Neural crest cell (in vitro differentiated cells): ENCODE results near the gene BMAL1. TPM values are rescaled to one million over a fixed set of nuclear protein-coding genes. Genes with fewer than 3 reads are reported as not detected.

Experiments
- DNase-seq: peaks from one replicate; pipeline ENCODE4 v3.0.0; 2021; ENCODE audit warnings: low read depth, mixed read lengths, low spot score
- H3K27ac Mint-ChIP-seq: one replicate; pipeline ENCODE4 v1.8.0; 2021; ENCODE audit warnings: mild to moderate bottlenecking, mixed read lengths; ENCODE audit not compliant: unreplicated experiment
- H3K27me3 Mint-ChIP-seq: 2 replicates; pipeline ENCODE4 v1.8.0; 2021; ENCODE audit warnings: low read depth, mild to moderate bottlenecking, mixed read lengths
- H3K36me3 Mint-ChIP-seq: 2 replicates; pipeline ENCODE4 v1.8.0; 2021; ENCODE audit warnings: low read depth, mild to moderate bottlenecking, mixed read lengths
- H3K4me1 Mint-ChIP-seq: 2 replicates; pipeline ENCODE4 v1.8.0; 2021; ENCODE audit warnings: mixed read lengths
- H3K4me3 Mint-ChIP-seq: one replicate; pipeline ENCODE4 v1.8.0; 2021; ENCODE audit warnings: mild to moderate bottlenecking, mixed read lengths
- H3K9me3 Mint-ChIP-seq: 2 replicates; pipeline ENCODE4 v1.8.0; 2021; ENCODE audit warnings: mixed read lengths
- total RNA-seq: library from RNA; stranded (reverse); gene quantifications from 2 replicates; pipeline ENCODE4 v1.2.1, GENCODE V29; 2021
- TF ChIP-seq, protein P1 (sequence below): fragments of 200-600 bp; sonication (generic); conservative IDR thresholded peaks from 2 replicates; pipeline ENCODE4 v1.5.0; 2021; ENCODE audit warnings: antibody characterized with exemption, mild to moderate bottlenecking

BMAL1 gene
- total RNA-seq, 1 donor from 2014 or later: 5.1 TPM

DNA sequence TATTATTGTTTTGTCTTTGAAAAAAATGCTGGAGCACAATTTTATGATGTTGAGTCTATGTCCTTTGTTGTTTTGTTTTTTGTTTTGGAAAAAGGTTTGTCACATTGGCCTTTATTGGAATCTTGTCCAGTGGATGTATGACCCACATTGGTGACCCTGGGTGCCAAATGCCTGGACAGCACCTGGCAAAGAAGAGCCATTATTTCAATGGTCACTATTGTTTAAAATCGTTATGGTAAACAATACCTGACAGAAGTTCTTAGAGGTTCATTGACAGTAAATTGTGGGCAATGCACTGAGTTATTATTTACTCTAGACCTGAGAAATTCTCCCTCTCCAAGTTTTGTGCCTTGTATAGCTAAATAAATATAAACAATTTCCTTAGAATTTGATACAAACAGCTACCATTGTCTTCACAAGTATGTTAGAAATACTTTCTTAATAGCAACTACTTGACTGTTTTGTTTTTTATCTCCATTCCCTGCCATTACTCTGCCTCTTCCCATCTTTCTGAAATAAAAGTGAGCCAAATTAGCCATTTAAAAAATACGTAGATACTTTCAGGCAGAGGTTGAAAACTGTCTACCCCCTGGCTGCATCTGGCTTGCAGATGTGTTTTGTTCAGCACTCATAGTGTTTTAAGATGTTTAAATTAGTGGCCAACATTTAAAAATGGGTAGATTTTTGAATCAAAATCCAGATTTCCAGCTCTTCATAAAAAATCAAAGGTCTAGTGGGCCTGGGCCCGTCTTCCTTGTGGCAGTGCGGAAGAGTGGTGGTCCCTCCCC lies 39.9 kb downstream of the BMAL1 start:
- H3K4me1 Mint-ChIP-seq: peaks cover 31% of the 10 kb centered on the region
- H3K27ac Mint-ChIP-seq: no peak overlapping the region
- DNase-seq: no peak
- H3K9me3 Mint-ChIP-seq: peaks cover 4% of the 10 kb centered on the region
- TF ChIP-seq, protein P1, sequence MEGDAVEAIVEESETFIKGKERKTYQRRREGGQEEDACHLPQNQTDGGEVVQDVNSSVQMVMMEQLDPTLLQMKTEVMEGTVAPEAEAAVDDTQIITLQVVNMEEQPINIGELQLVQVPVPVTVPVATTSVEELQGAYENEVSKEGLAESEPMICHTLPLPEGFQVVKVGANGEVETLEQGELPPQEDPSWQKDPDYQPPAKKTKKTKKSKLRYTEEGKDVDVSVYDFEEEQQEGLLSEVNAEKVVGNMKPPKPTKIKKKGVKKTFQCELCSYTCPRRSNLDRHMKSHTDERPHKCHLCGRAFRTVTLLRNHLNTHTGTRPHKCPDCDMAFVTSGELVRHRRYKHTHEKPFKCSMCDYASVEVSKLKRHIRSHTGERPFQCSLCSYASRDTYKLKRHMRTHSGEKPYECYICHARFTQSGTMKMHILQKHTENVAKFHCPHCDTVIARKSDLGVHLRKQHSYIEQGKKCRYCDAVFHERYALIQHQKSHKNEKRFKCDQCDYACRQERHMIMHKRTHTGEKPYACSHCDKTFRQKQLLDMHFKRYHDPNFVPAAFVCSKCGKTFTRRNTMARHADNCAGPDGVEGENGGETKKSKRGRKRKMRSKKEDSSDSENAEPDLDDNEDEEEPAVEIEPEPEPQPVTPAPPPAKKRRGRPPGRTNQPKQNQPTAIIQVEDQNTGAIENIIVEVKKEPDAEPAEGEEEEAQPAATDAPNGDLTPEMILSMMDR: no peak
- no peaks in the 10 kb centered on the region for H3K27me3 Mint-ChIP-seq
- H3K36me3 Mint-ChIP-seq: no peaks in the 10 kb centered on the region
- no peak overlapping the region for H3K4me3 Mint-ChIP-seq

DNA sequence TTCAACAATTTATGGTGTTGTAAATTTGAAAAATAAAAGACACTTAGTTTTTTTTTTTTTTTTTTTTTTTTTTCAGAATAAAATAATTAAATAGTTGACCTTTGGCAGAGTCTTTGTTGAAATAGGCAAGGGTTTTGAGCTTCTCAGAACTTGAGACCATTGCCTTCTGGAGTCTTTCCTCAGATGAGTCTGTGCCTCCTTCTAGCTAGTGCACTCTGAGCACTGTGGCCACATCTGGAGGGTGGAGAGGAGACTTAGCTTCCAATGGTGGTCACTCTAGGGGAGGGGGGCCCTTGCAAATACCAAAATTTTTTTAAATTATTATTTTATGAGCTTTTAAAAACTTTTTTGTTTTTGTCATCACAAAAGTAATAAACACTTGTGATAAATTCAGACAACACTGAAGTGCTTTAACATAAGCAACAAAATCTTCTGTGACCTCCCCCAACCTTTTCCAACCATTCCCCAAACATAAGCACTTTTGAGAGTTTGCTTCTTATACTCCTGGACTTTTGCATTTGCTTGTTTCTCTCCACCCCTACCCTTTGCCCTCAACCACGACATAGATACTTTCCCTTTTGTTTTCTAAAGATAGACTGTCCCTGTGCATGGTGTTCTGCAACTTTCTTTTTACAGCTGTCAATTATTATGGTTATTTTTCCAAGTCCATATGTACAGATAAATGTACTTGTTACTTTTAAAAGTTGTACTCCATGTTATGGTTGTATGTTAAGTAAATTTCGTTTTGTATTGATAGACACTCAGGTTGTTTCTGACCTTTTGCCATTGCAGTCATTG lies 41.1 kb downstream of the BMAL1 start:
- peaks cover 31% of the 10 kb centered on the region for H3K4me1 Mint-ChIP-seq
- DNase-seq: no peak
- no peak overlapping the region for H3K4me3 Mint-ChIP-seq
- no peaks in the 10 kb centered on the region for H3K9me3 Mint-ChIP-seq
- H3K36me3 Mint-ChIP-seq: no peaks in the 10 kb centered on the region
- no peaks in the 10 kb centered on the region for H3K27me3 Mint-ChIP-seq
- TF ChIP-seq, protein P1: no peak
- no peak overlapping the region for H3K27ac Mint-ChIP-seq

DNA sequence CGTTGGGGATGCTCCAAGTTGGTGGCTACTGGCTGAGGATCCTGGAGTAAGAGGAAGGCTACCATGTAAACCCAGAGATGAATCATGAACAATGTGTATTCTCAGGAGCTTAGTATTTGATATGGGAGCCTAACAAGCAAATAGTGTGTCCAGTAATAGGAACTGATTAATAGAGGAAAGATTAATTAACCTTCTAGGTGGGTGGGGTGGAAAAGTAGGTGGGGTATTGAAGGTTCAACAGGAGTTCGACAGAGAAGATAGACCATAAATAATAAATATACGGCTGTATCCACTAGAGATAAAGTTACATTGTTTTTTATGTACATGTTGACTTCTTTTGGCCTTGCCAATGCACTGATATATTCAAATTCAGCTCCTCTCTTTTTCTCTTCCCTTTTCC lies 43.1 kb downstream of the BMAL1 start:
- Mint-ChIP-seq H3K4me3 (no peak overlapping the region), H3K9me3 (no peaks in the 10 kb centered on the region), H3K36me3 (no peaks in the 10 kb centered on the region), H3K4me1 (peaks cover 28% of the 10 kb centered on the region), H3K27ac (no peak overlapping the region), H3K27me3 (no peaks in the 10 kb centered on the region)
- TF ChIP-seq, protein P1: no peak
- no peak for DNase-seq

DNA sequence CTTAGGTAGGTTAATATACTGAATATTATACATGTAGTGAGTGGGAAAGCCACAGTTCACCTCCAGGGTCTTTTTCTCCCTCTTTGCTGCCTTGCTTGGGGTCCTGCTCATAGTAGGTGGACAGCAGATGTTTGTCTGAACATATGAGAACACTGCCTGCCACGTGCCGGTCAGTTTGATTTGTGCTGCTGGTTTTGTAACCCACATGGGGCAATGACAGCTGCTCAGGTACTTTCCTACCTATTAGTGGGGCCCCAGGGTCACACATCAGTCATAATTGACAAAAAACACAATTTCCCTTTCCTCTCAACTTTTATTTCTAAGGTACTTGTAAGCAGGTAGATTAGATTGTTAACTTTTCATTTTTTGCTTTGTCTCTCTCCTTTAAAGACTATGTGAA lies 43.8 kb downstream of the BMAL1 start:
- H3K27me3 Mint-ChIP-seq: no peaks in the 10 kb centered on the region
- TF ChIP-seq, protein P1: no peak
- no peaks in the 10 kb centered on the region for H3K9me3 Mint-ChIP-seq
- peaks cover 21% of the 10 kb centered on the region for H3K4me1 Mint-ChIP-seq
- H3K27ac Mint-ChIP-seq: no peak overlapping the region
- no peak for DNase-seq
- no peaks in the 10 kb centered on the region for H3K36me3 Mint-ChIP-seq
- H3K4me3 Mint-ChIP-seq: no peak overlapping the region

DNA sequence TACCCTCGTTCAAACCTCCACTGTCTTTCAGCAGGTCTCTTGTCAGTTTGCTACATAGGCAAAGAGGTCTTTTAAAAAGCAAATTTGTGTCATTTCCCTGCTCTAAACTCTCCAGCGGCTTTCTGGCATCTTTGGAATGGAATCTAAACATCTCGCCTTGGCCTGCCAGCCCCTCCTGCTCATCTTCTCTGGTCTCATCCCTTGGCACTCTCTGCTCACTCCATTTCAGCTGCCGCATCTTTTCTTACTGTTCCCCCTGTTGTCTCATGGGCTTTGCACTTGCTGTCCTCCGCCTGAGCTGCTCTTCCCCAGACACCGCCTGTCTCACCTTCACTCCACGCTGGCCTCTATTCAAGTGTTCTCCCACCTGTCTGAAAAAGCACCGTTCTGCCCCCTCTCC lies 46.6 kb downstream of the BMAL1 start:
- H3K36me3 Mint-ChIP-seq: no peaks in the 10 kb centered on the region
- H3K27ac Mint-ChIP-seq: no peak overlapping the region
- no peak for DNase-seq
- no peak overlapping the region for H3K4me3 Mint-ChIP-seq
- no peaks in the 10 kb centered on the region for H3K9me3 Mint-ChIP-seq
- no peaks in the 10 kb centered on the region for H3K27me3 Mint-ChIP-seq
- TF ChIP-seq, protein P1: no peak
- H3K4me1 Mint-ChIP-seq: peaks cover 25% of the 10 kb centered on the region
